Vagina (tissue), 2 donors: ENCODE data around the gene ASTN2. TPM values are rescaled to one million over a fixed set of nuclear protein-coding genes. Genes with fewer than 3 reads are reported as not detected.

ENCODE experiments used
- DNase-seq, 2 donors: peaks; one replicate each; pipeline ENCODE4 v3.0.0-alpha.2; 2017; ENCODE audit errors: extremely low spot score in 2 of 2
- H3K27ac ChIP-seq: fragments of 200-600 bp; sonication (generic); one replicate; pipeline ENCODE4 v1.5.1; 2019
- H3K27me3 ChIP-seq: fragments of 200-600 bp; sonication (generic); one replicate; pipeline ENCODE4 v1.5.1; 2019
- H3K36me3 ChIP-seq, 2 donors: fragments of 200-600 bp; sonication (generic); one replicate each; pipeline ENCODE4 v1.5.1; 2017 to 2019
- H3K4me1 ChIP-seq: fragments of 200-600 bp; sonication (generic); one replicate; pipeline ENCODE4 v1.5.1; 2019
- H3K4me3 ChIP-seq, 2 donors: fragments of 200-600 bp; sonication (generic); 1 replicate in 1 of 2; 2 replicates in 1 of 2; pipeline ENCODE4 v1.5.1; 2016 to 2019
- H3K9me3 ChIP-seq: fragments of 200-600 bp; sonication (generic); one replicate; pipeline ENCODE4 v1.5.1; 2019
- CTCF ChIP-seq, 3 experiments: fragments of 450-650 bp in 2 of 3; fragments of 200-600 bp in 1 of 3; sonication (generic) in 1 of 3; IDR thresholded peaks; one replicate each; pipeline ENCODE4 v1.5.1; 2017 to 2019; ENCODE audit warnings: antibody characterized with exemption in 3 of 3, mild to moderate bottlenecking in 2 of 3, moderate library complexity in 2 of 3
- POLR2A ChIP-seq, 2 donors: fragments of 450-650 bp; IDR thresholded peaks; one replicate each; pipeline ENCODE4 v1.6.1; 2017; ENCODE audit warnings: antibody characterized with exemption in 2 of 2, mild to moderate bottlenecking in 2 of 2, moderate library complexity in 2 of 2
- POLR2AphosphoS5 ChIP-seq, 2 donors: sonication (generic); formaldehyde crosslinking; IDR thresholded peaks; one replicate each; pipeline ENCODE4 v1.9.0; 2017; ENCODE audit warnings: antibody characterized with exemption in 2 of 2, mild to moderate bottlenecking in 2 of 2, low read depth in 1 of 2; ENCODE audit not compliant: insufficient read depth in 1 of 2
- intact Hi-C: fragments of 100-400 bp; cut with DNase I; formaldehyde crosslinking; loops from one replicate; pipeline ENCODE4 v1.15.1; 2023
- total RNA-seq: library from RNA; depleted of rRNA; stranded (reverse); fragments of >200 nt; gene quantifications from one replicate; pipeline ENCODE4 v1.2.3, GENCODE V29; 2016

The ASTN2 gene
- total RNA-seq, 1 donor from 2014 or later = 4.4 TPM

DNA sequence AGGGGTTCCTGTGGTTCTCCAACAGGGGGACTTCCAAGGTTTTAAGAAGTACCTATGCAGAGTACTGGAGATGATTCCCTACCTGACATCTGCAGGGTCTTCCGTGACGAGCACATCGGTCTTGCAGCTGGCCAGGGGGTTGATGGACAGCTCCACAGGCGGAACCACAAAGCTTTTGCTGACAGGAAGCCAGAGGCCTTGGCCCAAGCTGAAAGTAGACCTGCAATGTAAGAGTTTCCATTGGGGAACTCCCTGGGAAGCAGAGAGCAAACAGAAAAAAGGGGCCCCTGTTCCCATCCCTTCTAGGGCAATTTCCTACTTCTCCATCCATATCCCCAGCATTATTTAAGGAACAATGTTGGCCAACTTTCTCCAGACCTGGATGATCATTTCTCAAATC lies 439.7 kb downstream of the ASTN2 start:
- Histone ChIP-seq H3K4me1 (no peaks in the 10 kb centered on the region), H3K36me3 (no peaks in the 10 kb centered on the region), H3K27me3 (no peaks in the 10 kb centered on the region), H3K27ac (no peak overlapping the region), H3K4me3 (no peak overlapping the region), H3K9me3 (no peaks in the 10 kb centered on the region)
- intact Hi-C loops = no loop called here
- no peak for DNase-seq
- TF ChIP-seq POLR2AphosphoS5 (IDR thresholded peaks at IDR 0.05; ENCODE audit: insufficient read depth in 1 of 2, low read depth in 1 of 2) (no peak), CTCF (IDR thresholded peaks at IDR 0.05) (no peak), POLR2A (IDR thresholded peaks at IDR 0.05) (no peak)

GRCh38 chr9:116966199-116966598 lies 448.7 kb downstream of the ASTN2 start:
- Histone ChIP-seq H3K27me3 (no peaks in the 10 kb centered on the region), H3K4me3 (no peak overlapping the region), H3K9me3 (no peaks in the 10 kb centered on the region), H3K27ac (no peak overlapping the region), H3K36me3 (no peaks in the 10 kb centered on the region), H3K4me1 (no peaks in the 10 kb centered on the region)
- no peak for TF ChIP-seq POLR2AphosphoS5 (IDR thresholded peaks at IDR 0.05; ENCODE audit: insufficient read depth in 1 of 2, low read depth in 1 of 2)
- TF ChIP-seq POLR2A (IDR thresholded peaks at IDR 0.05) = no peak
- TF ChIP-seq CTCF (IDR thresholded peaks at IDR 0.05) = no peak
- DNase-seq = no peak
- intact Hi-C loops = no loop called here

DNA sequence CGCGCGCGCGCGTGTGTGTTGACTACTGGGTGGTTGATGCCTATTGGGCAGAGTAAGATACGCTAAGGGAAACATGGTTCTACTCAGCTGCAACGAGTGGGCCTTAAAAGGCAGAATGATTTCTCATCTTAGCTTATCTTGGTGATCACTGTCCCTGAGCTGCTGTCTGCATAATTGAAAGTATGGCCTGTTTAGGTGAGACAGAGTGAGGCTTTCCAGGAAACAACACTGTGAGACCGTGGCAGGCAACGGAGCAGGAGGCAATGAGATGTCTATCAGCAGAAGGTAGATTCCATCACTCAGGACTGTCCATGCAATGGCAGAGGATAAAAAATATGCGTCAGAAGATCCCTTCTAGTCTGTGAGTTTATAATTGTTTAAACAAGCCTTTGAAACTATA lies 450.6 kb downstream of the ASTN2 start:
- intact Hi-C loops = no loop called here

GRCh38 chr9:116959809-116960208 lies 455.0 kb downstream of the ASTN2 start:
- Histone ChIP-seq H3K4me3 (no peak overlapping the region), H3K27ac (no peak overlapping the region), H3K9me3 (no peaks in the 10 kb centered on the region), H3K4me1 (no peaks in the 10 kb centered on the region), H3K27me3 (no peaks in the 10 kb centered on the region), H3K36me3 (no peaks in the 10 kb centered on the region)
- intact Hi-C loops = no loop called here
- no peak for TF ChIP-seq CTCF (IDR thresholded peaks at IDR 0.05)
- no peak for TF ChIP-seq POLR2A (IDR thresholded peaks at IDR 0.05)
- TF ChIP-seq POLR2AphosphoS5 (IDR thresholded peaks at IDR 0.05; ENCODE audit: insufficient read depth in 1 of 2, low read depth in 1 of 2) = no peak
- DNase-seq = no peak

More for the DNA sequence above, 450.6 kb downstream of the ASTN2 start:
- no peak overlapping the region for H3K27ac ChIP-seq
- TF ChIP-seq CTCF (IDR thresholded peaks at IDR 0.05) = no peak
- H3K9me3 ChIP-seq = no peaks in the 10 kb centered on the region
- no peaks in the 10 kb centered on the region for H3K27me3 ChIP-seq
- H3K4me3 ChIP-seq = no peak overlapping the region
- H3K4me1 ChIP-seq = no peaks in the 10 kb centered on the region
- H3K36me3 ChIP-seq = no peaks in the 10 kb centered on the region
- no peak for DNase-seq

- H3K9me3 ChIP-seq = no peaks in the 10 kb centered on the region
- intact Hi-C loops = no loop called here
- no peak overlapping the region for H3K27ac ChIP-seq
- no peaks in the 10 kb centered on the region for H3K27me3 ChIP-seq
- DNase-seq = no peak
- TF ChIP-seq CTCF (IDR thresholded peaks at IDR 0.05) = no peak
- TF ChIP-seq POLR2A (IDR thresholded peaks at IDR 0.05) = no peak
- TF ChIP-seq POLR2AphosphoS5 (IDR thresholded peaks at IDR 0.05; ENCODE audit: insufficient read depth in 1 of 2, low read depth in 1 of 2) = no peak
- H3K4me1 ChIP-seq = no peaks in the 10 kb centered on the region
- no peaks in the 10 kb centered on the region for H3K36me3 ChIP-seq
- H3K4me3 ChIP-seq = no peak overlapping the region
These were observed 456.0 kb downstream of the ASTN2 start for GRCh38 chr9:116958881-116959280.
